Upper lobe of left lung (tissue), 6 donors: ENCODE measurements around the gene RASSF3. TPM values are rescaled to one million over a fixed set of nuclear protein-coding genes. Genes with fewer than 3 reads are reported as not detected.

ENCODE experiments used
- ATAC-seq, 2 donors: fragments of 200-7000 bp; cut with Tn5 transposase; one replicate each; pipeline ENCODE4 v1.9.1; 2022; ENCODE audit warnings: mild to moderate bottlenecking in 2 of 2, moderate library complexity in 2 of 2; ENCODE audit not compliant: low FRiP score in 2 of 2
- DNase-seq, 2 donors: peaks; one replicate each; pipeline ENCODE4 v3.0.0-alpha.2; 2019 to 2020
- H3K27ac ChIP-seq, 4 donors: fragments of 200-600 bp; sonication (generic); one replicate each; pipeline ENCODE4 v1.5.1; 2016 to 2019
- H3K27me3 ChIP-seq, 4 donors: fragments of 200-600 bp; sonication (generic); one replicate each; pipeline ENCODE4 v1.5.1; 2017 to 2019
- H3K36me3 ChIP-seq, 4 donors: fragments of 200-600 bp; sonication (generic); one replicate each; pipeline ENCODE4 v1.5.1; 2016 to 2019
- H3K4me1 ChIP-seq, 4 donors: fragments of 200-600 bp; sonication (generic); one replicate each; pipeline ENCODE4 v1.5.1; 2018 to 2019
- H3K4me3 ChIP-seq, 4 donors: fragments of 200-600 bp; sonication (generic); one replicate each; pipeline ENCODE4 v1.5.1; 2017 to 2019; ENCODE audit warnings: mild to moderate bottlenecking in 2 of 4, moderate library complexity in 1 of 4
- H3K9me3 ChIP-seq, 4 donors: fragments of 200-600 bp; sonication (generic); one replicate each; pipeline ENCODE4 v1.5.1; 2018 to 2019
- EP300 ChIP-seq, 4 donors: sonication (generic); formaldehyde crosslinking; IDR thresholded peaks; one replicate each; pipeline ENCODE4 v1.5.1; 2017; ENCODE audit warnings: antibody characterized with exemption in 4 of 4, control low read depth in 2 of 4
- POLR2A ChIP-seq, 4 donors: fragments of 450-650 bp; IDR thresholded peaks; one replicate each; pipeline ENCODE4 v1.5.1; 2016 to 2017; ENCODE audit warnings: antibody characterized with exemption in 4 of 4, mild to moderate bottlenecking in 2 of 4
- POLR2AphosphoS5 ChIP-seq, 2 donors: sonication (generic); formaldehyde crosslinking; IDR thresholded peaks; one replicate each; pipeline ENCODE4 v1.5.1; 2017; ENCODE audit warnings: antibody characterized with exemption in 2 of 2
- WGBS, 2 donors: methylation state at CpG; one replicate each; pipeline ENCODE4 v1.1.5; 2017 to 2018; 5-methylcytosine and 5-hydroxymethylcytosine counted together
- total RNA-seq, 6 donors: library from RNA; depleted of rRNA in 4 of 6; stranded (reverse); fragments of >200 nt in 4 of 6; gene quantifications; one replicate each; pipeline versions ENCODE4 v1.1.0 to v1.2.1, GENCODE V29; 2016 to 2021
- TF ChIP-seq, protein P1 (sequence below), 6 experiments: fragments of 450-650 bp in 4 of 6; fragments of 200-600 bp in 2 of 6; sonication (generic) in 2 of 6; IDR thresholded peaks; one replicate each; pipeline ENCODE4 v1.5.1; 2016 to 2019; ENCODE audit warnings: antibody characterized with exemption in 6 of 6
- donor health status: DM: no; HTN: no; CAD: no; lungs with moderate emphysema.
- donor health status: DM: no; HTN: yes; CAD: no; lungs with severe emphysema.

RASSF3 gene
- total RNA-seq, 6 donors from 2014 or later = 25.0 to 104 (median 46.0) TPM

DNA sequence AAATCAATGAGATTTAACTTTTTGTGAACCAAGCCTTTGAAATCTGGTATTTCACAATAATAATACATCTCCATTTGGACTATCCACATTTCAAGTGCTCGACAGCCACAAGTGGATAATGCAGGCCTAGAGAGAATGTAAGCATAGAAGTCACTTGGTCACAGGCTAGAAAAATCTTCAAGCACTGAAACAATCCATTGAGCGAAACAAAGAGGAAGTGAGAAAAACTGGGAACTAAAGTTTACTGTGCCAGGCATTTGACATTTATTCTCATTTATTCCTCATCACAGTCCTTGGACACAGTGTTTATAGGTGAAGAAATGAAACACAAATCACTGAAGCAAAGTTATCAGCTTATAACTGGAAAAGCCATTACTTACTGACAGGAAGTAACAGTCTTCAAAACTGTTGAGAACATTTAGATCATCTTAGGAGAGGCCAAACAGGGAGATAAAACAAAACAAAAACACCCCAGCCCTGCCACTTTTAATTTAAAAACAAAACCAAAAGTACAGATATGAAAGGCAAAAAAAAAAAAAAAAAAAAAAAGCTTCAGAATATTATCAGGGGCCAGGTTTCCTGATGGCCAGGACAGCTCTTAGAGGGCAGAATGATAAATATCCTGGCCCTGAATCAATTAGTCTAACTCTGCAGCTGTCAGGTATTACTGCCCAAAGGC is 119.8 kb downstream of the RASSF3 start:
- H3K9me3 ChIP-seq = no peaks in the 10 kb centered on the region
- H3K27me3 ChIP-seq = no peaks in the 10 kb centered on the region
- peaks cover 0 to 47% (median 19%) of the 10 kb centered on the region in 4 donors for H3K36me3 ChIP-seq
- H3K4me3 ChIP-seq = no peak overlapping the region
- TF ChIP-seq, protein P1, sequence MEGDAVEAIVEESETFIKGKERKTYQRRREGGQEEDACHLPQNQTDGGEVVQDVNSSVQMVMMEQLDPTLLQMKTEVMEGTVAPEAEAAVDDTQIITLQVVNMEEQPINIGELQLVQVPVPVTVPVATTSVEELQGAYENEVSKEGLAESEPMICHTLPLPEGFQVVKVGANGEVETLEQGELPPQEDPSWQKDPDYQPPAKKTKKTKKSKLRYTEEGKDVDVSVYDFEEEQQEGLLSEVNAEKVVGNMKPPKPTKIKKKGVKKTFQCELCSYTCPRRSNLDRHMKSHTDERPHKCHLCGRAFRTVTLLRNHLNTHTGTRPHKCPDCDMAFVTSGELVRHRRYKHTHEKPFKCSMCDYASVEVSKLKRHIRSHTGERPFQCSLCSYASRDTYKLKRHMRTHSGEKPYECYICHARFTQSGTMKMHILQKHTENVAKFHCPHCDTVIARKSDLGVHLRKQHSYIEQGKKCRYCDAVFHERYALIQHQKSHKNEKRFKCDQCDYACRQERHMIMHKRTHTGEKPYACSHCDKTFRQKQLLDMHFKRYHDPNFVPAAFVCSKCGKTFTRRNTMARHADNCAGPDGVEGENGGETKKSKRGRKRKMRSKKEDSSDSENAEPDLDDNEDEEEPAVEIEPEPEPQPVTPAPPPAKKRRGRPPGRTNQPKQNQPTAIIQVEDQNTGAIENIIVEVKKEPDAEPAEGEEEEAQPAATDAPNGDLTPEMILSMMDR (IDR thresholded peaks at IDR 0.05) = no peak
- no peak for TF ChIP-seq POLR2A (IDR thresholded peaks at IDR 0.05)
- no peak for TF ChIP-seq POLR2AphosphoS5 (IDR thresholded peaks at IDR 0.05)
- TF ChIP-seq EP300 (IDR thresholded peaks at IDR 0.05) = no peak
- ATAC-seq = no peak
- peaks cover 9 to 17% (median 14%) of the 10 kb centered on the region in 4 donors for H3K4me1 ChIP-seq
- H3K27ac ChIP-seq = peak overlapping the region; percentile 37 to 79 (median 51)
- 48 to 58% methylated on average over 2 of the region's 2 CpGs for WGBS, 2 donors
- no peak for DNase-seq

DNA sequence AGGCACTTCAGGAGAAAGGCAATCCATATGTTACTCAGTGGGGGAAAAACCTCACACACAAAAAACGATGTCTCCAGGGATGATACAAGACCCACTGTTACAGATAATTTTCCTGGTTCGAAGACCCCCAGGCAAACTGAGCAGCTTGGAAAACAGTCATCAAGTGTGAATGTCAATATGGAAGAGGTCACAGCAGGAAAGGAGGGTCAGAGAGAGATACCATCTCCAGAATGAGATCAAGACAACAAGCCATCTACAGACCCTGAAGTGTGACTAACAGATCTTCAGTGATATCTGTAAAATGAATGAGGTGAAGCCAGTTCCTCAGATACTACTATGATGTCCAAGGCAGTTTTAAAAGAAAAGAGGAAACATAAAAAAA is 120.3 kb downstream of the RASSF3 start:
- Histone ChIP-seq H3K27ac (peak overlapping the region; percentile 37 to 79 (median 51)), H3K36me3 (peaks cover 0 to 47% (median 21%) of the 10 kb centered on the region in 4 donors), H3K27me3 (no peaks in the 10 kb centered on the region), H3K4me3 (no peak overlapping the region), H3K9me3 (no peaks in the 10 kb centered on the region), H3K4me1 (peaks cover 9 to 17% (median 14%) of the 10 kb centered on the region in 4 donors)
- ATAC-seq = no peak
- no peak for DNase-seq
- WGBS, 2 donors = 47 to 64% methylated on average over 2 of the region's 2 CpGs
- TF ChIP-seq, protein P1 (IDR thresholded peaks at IDR 0.05) = no peak
- TF ChIP-seq POLR2A (IDR thresholded peaks at IDR 0.05) (no peak), POLR2AphosphoS5 (IDR thresholded peaks at IDR 0.05) (no peak), EP300 (IDR thresholded peaks at IDR 0.05) (no peak)

DNA sequence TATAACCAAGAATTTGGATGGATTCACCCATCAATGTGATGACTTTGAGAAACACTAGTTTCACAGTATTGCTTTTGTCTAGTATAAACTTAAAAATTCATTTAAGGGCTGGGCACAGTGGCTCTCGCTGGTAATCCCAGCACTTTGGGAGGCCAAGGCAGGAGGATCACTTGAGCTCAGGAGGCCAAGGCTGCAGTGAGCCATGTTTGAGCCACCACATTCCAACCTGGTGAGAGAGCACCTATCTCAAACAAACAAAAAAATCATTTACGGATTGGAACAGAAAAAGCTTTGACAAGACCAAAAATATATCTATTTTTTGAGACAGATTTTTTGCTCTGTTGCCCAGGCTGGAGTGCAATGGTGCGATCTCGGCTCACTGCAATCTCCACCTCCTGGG is 121.4 kb downstream of the RASSF3 start:
- ATAC-seq = no peak
- no peaks in the 10 kb centered on the region for H3K27me3 ChIP-seq
- H3K4me3 ChIP-seq = no peak overlapping the region
- H3K27ac ChIP-seq = peak overlapping the region in 1 of 4 donors; percentile 79
- no peak for TF ChIP-seq EP300 (IDR thresholded peaks at IDR 0.05)
- H3K36me3 ChIP-seq = peaks cover 0 to 57% (median 29%) of the 10 kb centered on the region in 4 donors
- peaks cover 9 to 17% (median 14%) of the 10 kb centered on the region in 4 donors for H3K4me1 ChIP-seq
- no peaks in the 10 kb centered on the region for H3K9me3 ChIP-seq
- no peak for DNase-seq
- 95 to 97% methylated on average over 4 of the region's 4 CpGs for WGBS, 2 donors

DNA sequence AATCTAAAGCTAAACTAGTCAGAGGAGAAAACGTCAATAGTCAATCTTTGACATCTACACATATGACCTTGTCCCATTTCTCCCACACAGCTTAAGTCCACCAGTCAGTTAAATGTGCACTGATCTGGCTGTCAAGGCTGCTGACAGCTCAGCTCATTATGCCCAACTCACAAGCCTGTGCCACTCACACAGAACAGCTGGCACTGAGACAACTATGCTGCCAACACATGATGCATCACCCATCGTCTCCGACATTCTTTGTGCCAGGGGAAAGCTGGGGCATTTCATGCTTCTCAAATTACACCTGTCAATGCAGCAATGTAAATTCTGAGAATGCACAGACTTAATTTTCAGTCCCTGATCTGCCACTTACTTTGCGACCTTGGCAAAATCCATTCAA is 123.6 kb downstream of the RASSF3 start:
- peaks cover 9 to 17% (median 14%) of the 10 kb centered on the region in 4 donors for H3K4me1 ChIP-seq
- TF ChIP-seq POLR2AphosphoS5 (IDR thresholded peaks at IDR 0.05) (no peak), EP300 (IDR thresholded peaks at IDR 0.05) (no peak), POLR2A (IDR thresholded peaks at IDR 0.05) (no peak)
- TF ChIP-seq, protein P1 (IDR thresholded peaks at IDR 0.05) = no peak
- no peak for ATAC-seq
- no peak overlapping the region for H3K27ac ChIP-seq
- no peaks in the 10 kb centered on the region for H3K9me3 ChIP-seq
- WGBS, 2 donors = 74 to 84% methylated on average over 4 of the region's 4 CpGs
- no peaks in the 10 kb centered on the region for H3K27me3 ChIP-seq
- peaks cover 3 to 65% (median 35%) of the 10 kb centered on the region in 4 donors for H3K36me3 ChIP-seq
- no peak overlapping the region for H3K4me3 ChIP-seq
- DNase-seq = no peak

DNA sequence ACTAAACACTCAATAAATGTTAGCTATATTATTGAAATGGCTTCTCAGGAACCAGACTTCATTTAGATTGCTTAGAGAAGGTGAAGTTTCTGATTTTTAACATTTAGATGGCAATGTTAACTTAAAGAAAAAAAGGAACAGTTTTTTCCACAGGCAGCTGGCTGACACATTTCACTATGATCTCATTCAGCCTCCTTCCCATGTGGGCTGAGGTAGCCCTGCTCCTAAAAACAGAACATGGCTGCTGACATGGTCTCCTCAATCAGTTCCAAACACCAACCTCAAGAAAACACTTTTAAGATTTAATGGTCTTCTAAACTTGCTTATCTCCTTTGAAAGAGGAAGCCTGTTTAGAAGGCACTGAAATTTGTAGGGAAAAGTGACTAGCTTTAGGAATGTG is 125.1 kb downstream of the RASSF3 start:
- H3K36me3 ChIP-seq = peaks cover 7 to 79% (median 40%) of the 10 kb centered on the region in 4 donors
- H3K4me1 ChIP-seq = peaks cover 6 to 8% (median 7%) of the 10 kb centered on the region in 4 donors
- H3K9me3 ChIP-seq = no peaks in the 10 kb centered on the region
- DNase-seq = no peak
- TF ChIP-seq EP300 (IDR thresholded peaks at IDR 0.05) (no peak), POLR2AphosphoS5 (IDR thresholded peaks at IDR 0.05) (no peak), POLR2A (IDR thresholded peaks at IDR 0.05) (no peak)
- TF ChIP-seq, protein P1 (IDR thresholded peaks at IDR 0.05) = no peak
- H3K4me3 ChIP-seq = no peak overlapping the region
- no peak overlapping the region for H3K27ac ChIP-seq
- H3K27me3 ChIP-seq = no peaks in the 10 kb centered on the region
- ATAC-seq = no peak
